ENCODE results near the gene TTN. TPM values are rescaled to one million over a fixed set of nuclear protein-coding genes. Genes with fewer than 3 reads are reported as not detected.

Gene TTN
- total RNA-seq, 1 experiment from 2014 or later, result not detected

DNA sequence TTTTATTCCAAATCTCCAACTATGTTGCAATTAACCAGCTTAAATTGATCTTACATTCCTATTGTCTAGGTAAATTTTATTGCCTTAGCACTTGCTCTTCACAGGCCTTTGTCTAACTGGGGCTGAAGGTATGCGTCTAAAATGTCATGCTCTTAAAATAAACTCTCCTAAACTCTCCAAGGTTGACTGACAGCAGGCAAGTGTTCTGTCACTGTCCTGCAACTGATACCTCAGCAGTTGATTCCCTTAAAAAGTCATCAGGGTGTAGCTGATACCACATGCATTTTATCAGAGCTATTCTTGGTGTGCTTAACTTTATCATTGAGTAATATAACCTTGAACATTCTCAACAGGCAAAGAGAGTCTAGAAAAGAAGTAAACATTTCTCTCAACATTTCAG is 680 bp downstream of the TTN start:
- no peak overlapping the region for H3K27ac ChIP-seq
- no peak overlapping the region for H2AFZ ChIP-seq
- no peaks in the 10 kb centered on the region for H4K20me1 ChIP-seq (ENCODE audit: insufficient read depth)
- H3K4me2 ChIP-seq, result no peak overlapping the region
- no peaks in the 10 kb centered on the region for H3K36me3 ChIP-seq (ENCODE audit: low read depth)
- H3K79me2 ChIP-seq (ENCODE audit: low read depth), result no peaks in the 10 kb centered on the region
- H3F3A ChIP-seq (ENCODE audit: insufficient read depth, low read depth), result no peaks in the 10 kb centered on the region
- no peak for DNase-seq
- no peak for TF ChIP-seq EZH2 (IDR thresholded peaks at IDR 0.05; ENCODE audit: low read depth)
- TF ChIP-seq, protein P1, sequence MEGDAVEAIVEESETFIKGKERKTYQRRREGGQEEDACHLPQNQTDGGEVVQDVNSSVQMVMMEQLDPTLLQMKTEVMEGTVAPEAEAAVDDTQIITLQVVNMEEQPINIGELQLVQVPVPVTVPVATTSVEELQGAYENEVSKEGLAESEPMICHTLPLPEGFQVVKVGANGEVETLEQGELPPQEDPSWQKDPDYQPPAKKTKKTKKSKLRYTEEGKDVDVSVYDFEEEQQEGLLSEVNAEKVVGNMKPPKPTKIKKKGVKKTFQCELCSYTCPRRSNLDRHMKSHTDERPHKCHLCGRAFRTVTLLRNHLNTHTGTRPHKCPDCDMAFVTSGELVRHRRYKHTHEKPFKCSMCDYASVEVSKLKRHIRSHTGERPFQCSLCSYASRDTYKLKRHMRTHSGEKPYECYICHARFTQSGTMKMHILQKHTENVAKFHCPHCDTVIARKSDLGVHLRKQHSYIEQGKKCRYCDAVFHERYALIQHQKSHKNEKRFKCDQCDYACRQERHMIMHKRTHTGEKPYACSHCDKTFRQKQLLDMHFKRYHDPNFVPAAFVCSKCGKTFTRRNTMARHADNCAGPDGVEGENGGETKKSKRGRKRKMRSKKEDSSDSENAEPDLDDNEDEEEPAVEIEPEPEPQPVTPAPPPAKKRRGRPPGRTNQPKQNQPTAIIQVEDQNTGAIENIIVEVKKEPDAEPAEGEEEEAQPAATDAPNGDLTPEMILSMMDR (conservative IDR thresholded peaks at IDR 0.05), result no peak
- no peaks in the 10 kb centered on the region for H3K4me1 ChIP-seq (replicated peaks; ENCODE audit: insufficient read depth)
- intact Hi-C loops (cut with micrococcal nuclease; ENCODE audit: unreplicated experiment), result no loop called here
- no TSS peak for BruUV-seq (replicated peaks)
- ChIA-PET POLR2A (ENCODE audit: unreplicated experiment) (no interaction called here), CTCF (interaction anchor here (0.6 kb wide), 1 partner anchor 994 kb away, joined by 3 read pairs; no protein-coding TSS in a partner anchor)
- no peaks in the 10 kb centered on the region for H3K27me3 ChIP-seq (ENCODE audit: insufficient read depth, low read depth)
- no peak overlapping the region for H3K4me3 ChIP-seq
- no peaks in the 10 kb centered on the region; the same call in 1 of the 2 replicates for H3K9me2 ChIP-seq (ENCODE audit: insufficient read depth)
- peaks cover 3% of the 10 kb centered on the region; the same call in 1 of the 2 replicates for H3K9me3 ChIP-seq (ENCODE audit: insufficient read depth, low read depth)

DNA sequence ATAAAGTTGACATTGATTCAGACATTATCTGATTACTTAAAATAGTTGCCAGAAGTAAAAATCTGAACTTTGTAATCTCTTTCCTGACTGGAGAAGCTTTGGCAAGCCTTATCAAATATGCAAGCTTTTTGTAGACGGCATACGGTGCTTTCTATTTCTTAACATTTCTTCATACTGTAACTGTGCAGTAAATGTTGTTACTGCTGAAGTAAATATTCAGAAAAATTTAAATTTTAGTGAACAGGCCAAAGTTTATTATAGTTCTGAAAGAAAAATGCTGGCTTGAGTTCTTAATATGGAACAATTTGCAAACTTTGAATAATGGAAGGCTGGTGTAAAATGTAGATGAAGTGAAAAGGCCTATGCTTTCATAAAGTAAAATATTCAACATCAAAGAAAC is 1.8 kb downstream of the TTN start:
- Histone ChIP-seq H3K27me3 (ENCODE audit: insufficient read depth, low read depth) (no peaks in the 10 kb centered on the region), H3K4me2 (no peak overlapping the region), H4K20me1 (ENCODE audit: insufficient read depth) (no peaks in the 10 kb centered on the region), H3F3A (ENCODE audit: insufficient read depth, low read depth) (no peaks in the 10 kb centered on the region), H3K4me3 (no peak overlapping the region), H2AFZ (no peak overlapping the region), H3K4me1 (replicated peaks; ENCODE audit: insufficient read depth) (no peaks in the 10 kb centered on the region), H3K36me3 (ENCODE audit: low read depth) (no peaks in the 10 kb centered on the region), H3K79me2 (ENCODE audit: low read depth) (no peaks in the 10 kb centered on the region), H3K27ac (no peak overlapping the region), H3K9me2 (ENCODE audit: insufficient read depth) (no peaks in the 10 kb centered on the region; the same call in none of the 2 replicates), H3K9me3 (ENCODE audit: insufficient read depth, low read depth) (peaks cover 3% of the 10 kb centered on the region; the same call in 1 of the 2 replicates)
- CTCF ChIA-PET, result no interaction called here
- intact Hi-C loops (cut with micrococcal nuclease; ENCODE audit: unreplicated experiment), result no loop called here
- no peak for DNase-seq
- no peak for TF ChIP-seq EZH2 (IDR thresholded peaks at IDR 0.05; ENCODE audit: low read depth)
- TF ChIP-seq, protein P1 (conservative IDR thresholded peaks at IDR 0.05), result no peak
- BruUV-seq (replicated peaks), result no TSS peak
- POLR2A ChIA-PET (ENCODE audit: unreplicated experiment), result no interaction called here

DNA sequence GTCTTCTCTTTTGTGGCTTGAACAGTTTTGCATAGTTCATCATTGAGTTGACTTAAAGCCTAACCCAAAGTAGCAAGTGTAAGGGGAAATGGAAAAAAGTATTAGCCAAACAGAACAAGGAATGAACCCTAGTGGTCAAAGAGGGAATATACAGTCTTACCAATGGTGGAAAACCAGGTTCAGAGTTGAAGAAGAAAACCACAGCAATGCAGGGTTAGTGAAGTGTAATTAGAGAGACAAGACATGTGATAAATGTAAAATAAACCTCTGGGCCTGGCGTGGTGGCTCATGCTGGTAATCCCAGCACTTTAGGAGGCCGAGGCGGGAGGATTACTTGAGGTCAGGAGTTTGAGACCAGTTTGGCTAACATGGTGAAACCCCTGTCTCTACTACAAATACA is 2.4 kb downstream of the TTN start:
- TF ChIP-seq, protein P1 (conservative IDR thresholded peaks at IDR 0.05), result peak; percentile 77
- no peak for TF ChIP-seq EZH2 (IDR thresholded peaks at IDR 0.05; ENCODE audit: low read depth)
- no peaks in the 10 kb centered on the region for H3K79me2 ChIP-seq (ENCODE audit: low read depth)
- no peak for DNase-seq
- no peaks in the 10 kb centered on the region for H3F3A ChIP-seq (ENCODE audit: insufficient read depth, low read depth)
- H3K36me3 ChIP-seq (ENCODE audit: low read depth), result no peaks in the 10 kb centered on the region
- CTCF ChIA-PET, result interaction anchor here (0.7 kb wide), 1 partner anchor 246 kb away, joined by 3 read pairs; no protein-coding TSS in a partner anchor
- POLR2A ChIA-PET (ENCODE audit: unreplicated experiment), result no interaction called here
- no peaks in the 10 kb centered on the region for H3K27me3 ChIP-seq (ENCODE audit: insufficient read depth, low read depth)
- no TSS peak for BruUV-seq (replicated peaks)
- 0 out of 2 replicates have a peak, but pooled peaks cover 3% of the 10 kb centered on the region for H3K9me3 ChIP-seq (ENCODE audit: insufficient read depth, low read depth)
- H3K9me2 ChIP-seq (ENCODE audit: insufficient read depth), result no peaks in the 10 kb centered on the region; the same call in 1 of the 2 replicates
- intact Hi-C loops (cut with micrococcal nuclease; ENCODE audit: unreplicated experiment), result loop anchor here (5.0 kb wide), 1 partner anchor 93 kb away; no protein-coding TSS in a partner anchor
- no peak overlapping the region for H2AFZ ChIP-seq
- no peak overlapping the region for H3K4me2 ChIP-seq
- H3K4me3 ChIP-seq, result no peak overlapping the region
- no peak overlapping the region for H3K27ac ChIP-seq
- H3K4me1 ChIP-seq (replicated peaks; ENCODE audit: insufficient read depth), result no peaks in the 10 kb centered on the region
- no peaks in the 10 kb centered on the region for H4K20me1 ChIP-seq (ENCODE audit: insufficient read depth)

Measured in PC-9 (cell line).